Stimulated activated CD8-positive, alpha-beta memory T cell treated with anti-CD3 and anti-CD28 coated beads, Interleukin-2, amount 100 ng/mL, for 1 hour (primary cell): Measurements from ENCODE around the gene C17orf114.
A peak's percentile ranks its signal among the peaks of the same experiment; 100 is the strongest.
"Not testable (repeated sequence)": the region's sequence is repeated elsewhere in the genome, so short reads cannot be mapped to it uniquely, and the experiment has no call there.

Experiments
- DNase-seq, 2 donors: peaks; one replicate each; pipeline ENCODE4 v3.0.0-alpha.2; 2020; ENCODE audit warnings: low read depth in 2 of 2

The C17orf114 gene

GRCh38 chr17:4802228-4802627 lies at the start of gene C17orf114:
Gene C17orf114 (minus strand): TSS chr17:4802328.
- DNase-seq = no peak

- no peak for DNase-seq
Observed at GRCh38 chr17:4851084-4851483, 49.0 kb upstream of the C17orf114 start.

- no peak for DNase-seq
Observed at GRCh38 chr17:4850246-4850645, 48.1 kb upstream of the C17orf114 start.

- no peak for DNase-seq
Observed at GRCh38 chr17:4849011-4849536, 46.9 kb upstream of the C17orf114 start.

- DNase-seq = no peak
Observed at GRCh38 chr17:4846635-4847390, 44.7 kb upstream of the C17orf114 start.

DNA sequence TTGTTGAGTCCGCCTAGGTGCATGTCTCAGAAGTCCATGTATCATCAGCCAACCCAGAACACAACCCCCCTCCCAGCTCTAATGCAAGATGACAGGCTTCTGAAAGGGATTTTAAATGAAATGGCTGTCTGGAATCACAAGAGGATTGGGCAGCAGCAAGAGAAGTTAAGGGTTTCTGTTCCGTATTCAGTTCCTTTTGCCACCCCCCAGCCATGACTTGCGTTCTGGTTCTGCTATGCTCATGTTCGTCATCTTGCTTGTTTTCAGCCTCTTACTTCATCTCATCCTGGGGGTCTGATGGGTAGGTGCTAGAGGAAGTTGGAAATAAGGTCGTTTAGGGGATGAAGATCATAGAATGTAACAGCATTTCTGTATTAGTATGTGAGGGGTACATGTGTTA lies 43.0 kb upstream of the C17orf114 start:
- no peak for DNase-seq

GRCh38 chr17:4843321-4844000 lies 41.3 kb upstream of the C17orf114 start:
- DNase-seq = no peak

DNA sequence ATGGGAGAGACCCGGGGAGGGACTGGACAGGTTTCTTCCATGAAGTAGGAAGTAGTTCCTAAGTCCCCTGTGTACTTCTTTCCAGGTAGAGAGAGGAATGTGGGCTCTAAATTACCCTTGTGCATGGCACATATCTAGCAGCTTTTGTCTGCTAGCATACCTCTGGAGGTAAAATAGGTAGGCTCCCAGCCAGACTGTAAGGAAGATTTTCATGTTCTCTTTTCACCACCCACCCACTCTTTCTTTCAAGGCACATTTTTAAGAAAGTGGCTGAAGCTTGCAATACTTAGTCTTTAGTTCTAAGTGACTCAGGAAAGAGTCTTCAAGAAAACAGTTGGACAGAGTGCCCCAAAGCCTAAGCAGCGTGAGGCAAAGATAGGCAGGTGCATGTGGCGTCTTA lies 40.2 kb upstream of the C17orf114 start:
- no peak for DNase-seq

- no peak for DNase-seq
Observed at GRCh38 chr17:4840893-4841242, 38.7 kb upstream of the C17orf114 start.

DNA sequence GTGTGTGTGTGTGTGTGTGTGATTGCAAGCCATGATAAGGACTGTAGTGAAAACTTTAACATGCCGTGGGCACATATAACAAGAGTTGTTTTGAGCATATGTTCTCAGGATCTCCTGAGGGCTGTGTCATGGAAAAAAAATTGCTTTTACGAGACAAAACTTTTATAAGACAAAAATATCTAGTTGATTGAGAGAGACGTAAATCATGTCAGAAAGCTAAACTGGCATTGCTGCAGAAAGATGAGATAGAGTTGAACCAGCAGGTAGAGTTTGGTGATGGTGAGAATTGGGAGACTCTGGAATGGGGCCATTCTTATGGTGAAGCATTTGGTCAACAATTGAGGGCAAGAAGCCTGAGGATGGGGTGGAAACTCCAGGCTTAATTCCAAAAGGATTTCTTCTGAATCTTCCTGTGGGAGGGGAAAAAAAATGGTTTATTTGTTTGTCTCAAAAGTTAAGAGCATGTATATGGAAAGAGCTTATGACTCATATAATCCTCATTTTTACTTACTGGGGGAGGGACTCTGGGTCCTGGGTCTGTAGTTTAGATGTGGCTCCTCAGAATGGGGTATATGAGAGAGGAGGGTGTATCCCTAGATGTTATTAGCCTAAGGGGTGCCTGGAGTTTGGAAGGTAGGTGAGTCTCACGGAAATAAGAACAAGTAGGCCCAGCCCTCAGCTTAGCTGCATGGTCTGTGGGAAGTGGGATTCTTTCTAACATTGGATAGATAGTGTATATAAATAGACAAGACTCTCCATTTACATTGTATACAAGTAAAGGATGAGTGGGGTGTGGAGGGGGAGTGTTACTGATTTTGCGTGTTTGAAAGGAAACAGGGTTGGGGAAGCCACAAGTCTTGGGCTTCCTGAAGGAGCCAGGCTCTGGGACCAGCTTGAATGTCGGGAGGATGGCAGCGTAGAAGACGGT lies 38.1 kb upstream of the C17orf114 start:
- no peak for DNase-seq

DNA sequence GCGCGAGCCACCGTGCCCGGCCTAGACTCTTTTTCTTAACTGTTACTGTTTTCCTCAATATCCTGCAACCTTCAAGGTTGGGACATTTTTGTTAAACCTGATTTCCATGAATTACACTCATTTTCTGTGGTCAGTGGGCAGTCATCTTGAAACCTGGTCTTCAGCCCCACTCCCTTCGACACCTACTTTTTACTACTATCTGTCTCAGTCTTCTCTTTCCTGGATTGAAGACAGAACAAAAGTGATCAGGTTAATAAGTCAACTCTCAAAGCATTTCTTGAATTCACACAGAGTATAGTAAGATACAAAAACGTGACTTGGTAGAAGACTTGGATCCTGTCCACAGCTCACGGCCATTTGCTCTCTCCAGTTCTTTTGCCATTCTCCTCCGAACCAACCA lies 37.1 kb upstream of the C17orf114 start:
- no peak for DNase-seq

DNA sequence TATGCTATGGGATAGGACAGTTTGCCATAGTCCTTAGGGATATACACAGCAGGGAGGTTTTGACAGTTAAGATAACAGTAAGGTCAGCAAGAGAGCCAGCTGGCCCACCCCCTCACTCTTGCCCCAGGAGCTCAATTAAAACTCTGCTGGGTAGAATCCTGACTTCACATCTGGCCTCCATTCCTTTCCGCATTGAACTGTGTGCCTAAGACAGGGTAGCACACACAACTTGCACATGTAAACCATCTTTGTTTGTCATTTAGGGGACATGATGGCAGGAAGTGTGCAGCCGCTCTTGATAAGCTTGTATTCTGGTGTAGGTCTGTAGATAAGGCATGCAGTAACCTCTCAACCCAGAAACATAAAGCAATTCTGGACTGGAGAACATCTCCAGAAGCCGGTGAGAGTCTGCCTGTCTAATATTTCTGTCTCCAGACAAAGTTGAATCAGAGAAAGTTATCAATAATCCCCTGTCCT lies 36.2 kb upstream of the C17orf114 start:
- DNase-seq = no peak

GRCh38 chr17:4837471-4838308 lies 35.6 kb upstream of the C17orf114 start:
- DNase-seq = no peak

DNA sequence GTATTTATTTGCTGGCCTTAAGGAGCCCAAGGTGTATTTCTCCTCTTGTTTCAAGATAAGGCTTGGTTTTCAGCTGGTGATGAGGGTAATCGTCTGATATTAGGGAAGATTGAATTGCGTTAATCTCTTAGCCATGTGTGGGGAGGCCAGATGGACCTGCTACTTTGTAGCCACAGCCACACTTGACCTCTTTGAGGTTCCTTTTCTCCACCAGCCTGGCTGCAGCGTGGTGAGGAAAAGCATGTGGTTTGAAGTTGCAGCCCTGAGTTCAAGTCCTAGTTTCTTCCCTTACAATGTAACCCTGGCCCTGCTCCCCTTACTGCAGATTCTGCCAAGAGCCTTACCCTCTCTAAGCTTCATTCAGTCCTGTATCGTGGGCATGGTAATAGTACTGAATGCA lies 34.1 kb upstream of the C17orf114 start:
- no peak for DNase-seq

DNA sequence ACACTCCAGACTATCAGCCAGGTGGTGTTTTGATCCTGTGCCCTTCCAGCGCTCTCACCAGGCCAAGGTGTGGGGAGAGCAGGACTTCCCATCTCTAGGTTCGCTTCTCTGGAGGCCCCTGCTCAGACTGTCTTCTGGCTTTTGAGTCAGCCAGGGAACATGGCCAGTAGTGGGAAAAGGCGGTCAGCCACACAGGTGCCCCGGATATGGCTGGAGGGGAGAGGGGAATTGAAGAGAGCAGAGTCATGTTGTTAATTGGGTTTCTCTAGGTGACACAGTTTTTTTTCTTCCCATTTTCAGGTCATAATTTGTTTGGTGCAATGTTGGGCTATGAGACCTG lies 32.5 kb upstream of the C17orf114 start:
- DNase-seq = no peak

GRCh38 chr17:4833941-4834680 lies 32.0 kb upstream of the C17orf114 start:
- DNase-seq = no peak

DNA sequence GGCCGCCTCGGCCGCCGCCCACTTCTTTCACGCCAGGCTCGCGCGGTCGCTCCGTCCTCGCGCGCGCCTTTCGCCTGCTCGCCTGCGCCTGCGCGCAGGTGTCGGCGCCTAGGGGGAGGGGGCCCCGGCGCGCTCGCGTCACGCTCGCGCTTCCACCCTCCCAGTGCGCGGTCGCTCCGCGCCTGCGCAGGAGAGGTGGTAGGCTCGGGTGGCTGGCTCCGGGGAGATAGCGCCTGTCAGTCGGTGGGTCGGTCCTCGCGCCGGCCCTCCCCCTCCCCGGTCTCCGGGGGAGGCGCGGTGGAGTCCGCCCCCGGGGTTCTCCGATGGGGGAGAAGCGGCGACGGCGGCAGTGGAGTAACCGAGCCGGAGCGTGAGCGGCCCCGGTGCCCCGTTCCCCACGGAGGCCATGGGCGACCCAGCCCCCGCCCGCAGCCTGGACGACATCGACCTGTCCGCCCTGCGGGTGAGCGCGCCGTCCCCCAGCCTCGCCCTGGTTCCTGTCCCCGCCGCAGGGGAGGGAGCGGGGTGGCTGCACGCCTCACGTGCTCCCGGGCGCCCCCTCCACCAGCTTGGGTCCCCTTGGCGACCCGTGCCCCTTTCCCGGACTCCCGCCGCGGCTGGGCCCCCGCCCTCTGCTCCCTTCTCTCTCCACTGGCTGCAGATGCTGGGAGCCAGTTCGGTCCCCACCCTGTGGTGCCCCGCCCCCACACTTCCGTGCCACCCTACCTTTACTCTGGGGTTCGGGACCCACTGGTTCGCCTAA lies 31.2 kb upstream of the C17orf114 start, which contains the start of gene MINK1:
MINK1 (plus strand) TSS at position 163 of the 763 bp plus-strand sequence; CDS start at position 407, 244 bp downstream.
- peak; percentile 79 to 80 for DNase-seq

- DNase-seq = not testable (repeated sequence)
Observed at GRCh38 chr17:4832829-4833177, 30.7 kb upstream of the C17orf114 start.

- DNase-seq = no peak
Observed at GRCh38 chr17:4827399-4827798, 25.3 kb upstream of the C17orf114 start.
